Cardiac muscle cell (in vitro differentiated cells and primary cell): ENCODE results near the gene CPPED1. TPM values are rescaled to one million over a fixed set of nuclear protein-coding genes. Genes with fewer than 3 reads are reported as not detected.

Source experiments
- DNase-seq, 2 donors: peaks; one replicate each; pipeline versions ENCODE4 v3.0.0 to v3.0.0-alpha.2; 2010 to 2017; ENCODE audit warnings: low read depth in 1 of 2, low spot score in 1 of 2
- H3K27ac ChIP-seq: fragments of 200-600 bp; sonication (generic); 2 replicates; pipeline ENCODE4 v1.5.1; 2016
- H3K27me3 ChIP-seq: fragments of 200-600 bp; sonication (generic); 2 replicates; pipeline ENCODE4 v1.6.0; 2016; ENCODE audit warnings: control low read depth
- H3K36me3 ChIP-seq: fragments of 200-600 bp; sonication (generic); 2 replicates; pipeline ENCODE4 v1.5.1; 2016; ENCODE audit warnings: control low read depth
- H3K4me1 ChIP-seq: fragments of 200-600 bp; sonication (generic); 2 replicates; pipeline ENCODE4 v1.8.1; 2017; ENCODE audit warnings: low read depth, mild to moderate bottlenecking, mixed run types
- H3K4me3 ChIP-seq: fragments of 200-600 bp; sonication (generic); 2 replicates; pipeline ENCODE4 v1.5.1; 2016; ENCODE audit warnings: mild to moderate bottlenecking
- H3K9me3 ChIP-seq: fragments of 200-600 bp; sonication (generic); 2 replicates; pipeline ENCODE4 v1.5.1; 2017; ENCODE audit warnings: low read depth, mild to moderate bottlenecking, control low read depth
- polyA plus RNA-seq: library from polyadenylated mRNA; unstranded; fragments of >200 nt; fragmentation: Nextera tagmentation; extraction: Ambion mirVana; gene quantifications from 2 replicates; pipeline ENCODE4 v1.2.1, GENCODE V29; 2016
- total RNA-seq: library from RNA; depleted of rRNA; stranded (reverse); fragments of >200 nt; gene quantifications from 2 replicates; pipeline ENCODE4 v1.2.3, GENCODE V29; 2016
- TF ChIP-seq, protein P1 (sequence below): IDR thresholded peaks from 2 replicates; pipeline ENCODE4 v1.5.1; 2012; ENCODE audit warnings: low read depth, mild to moderate bottlenecking, low read length

The CPPED1 gene
- total and polyA plus RNA-seq, 2 experiments from 2014 or later: 10.0 to 12.0 TPM

DNA sequence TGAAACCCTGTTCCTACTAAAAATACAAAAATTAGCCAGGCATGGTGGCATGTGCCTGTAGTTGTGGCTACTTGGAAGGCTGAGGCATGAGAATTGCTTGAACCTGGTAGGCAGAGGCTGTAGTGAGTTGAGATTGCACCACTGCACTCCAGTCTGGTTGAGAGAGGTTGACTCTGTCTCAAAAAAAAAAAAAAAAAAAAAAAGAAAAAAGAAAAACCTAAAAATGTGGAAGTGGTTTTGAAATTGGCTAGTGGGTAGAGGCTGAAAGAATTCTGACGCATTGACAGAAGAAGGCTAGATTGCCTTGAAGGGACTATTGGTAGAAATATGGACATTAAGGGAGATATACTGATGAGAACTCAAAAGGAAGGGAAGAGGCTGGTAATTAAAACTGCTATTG lies 33.6 kb upstream of the CPPED1 start:
- no peaks in the 10 kb centered on the region for H3K36me3 ChIP-seq
- no peak for DNase-seq
- H3K27ac ChIP-seq: no peak overlapping the region
- H3K27me3 ChIP-seq: no peaks in the 10 kb centered on the region
- H3K4me1 ChIP-seq: no peaks in the 10 kb centered on the region
- TF ChIP-seq, protein P1, sequence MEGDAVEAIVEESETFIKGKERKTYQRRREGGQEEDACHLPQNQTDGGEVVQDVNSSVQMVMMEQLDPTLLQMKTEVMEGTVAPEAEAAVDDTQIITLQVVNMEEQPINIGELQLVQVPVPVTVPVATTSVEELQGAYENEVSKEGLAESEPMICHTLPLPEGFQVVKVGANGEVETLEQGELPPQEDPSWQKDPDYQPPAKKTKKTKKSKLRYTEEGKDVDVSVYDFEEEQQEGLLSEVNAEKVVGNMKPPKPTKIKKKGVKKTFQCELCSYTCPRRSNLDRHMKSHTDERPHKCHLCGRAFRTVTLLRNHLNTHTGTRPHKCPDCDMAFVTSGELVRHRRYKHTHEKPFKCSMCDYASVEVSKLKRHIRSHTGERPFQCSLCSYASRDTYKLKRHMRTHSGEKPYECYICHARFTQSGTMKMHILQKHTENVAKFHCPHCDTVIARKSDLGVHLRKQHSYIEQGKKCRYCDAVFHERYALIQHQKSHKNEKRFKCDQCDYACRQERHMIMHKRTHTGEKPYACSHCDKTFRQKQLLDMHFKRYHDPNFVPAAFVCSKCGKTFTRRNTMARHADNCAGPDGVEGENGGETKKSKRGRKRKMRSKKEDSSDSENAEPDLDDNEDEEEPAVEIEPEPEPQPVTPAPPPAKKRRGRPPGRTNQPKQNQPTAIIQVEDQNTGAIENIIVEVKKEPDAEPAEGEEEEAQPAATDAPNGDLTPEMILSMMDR: no peak
- H3K4me3 ChIP-seq: no peak overlapping the region
- no peaks in the 10 kb centered on the region for H3K9me3 ChIP-seq

DNA sequence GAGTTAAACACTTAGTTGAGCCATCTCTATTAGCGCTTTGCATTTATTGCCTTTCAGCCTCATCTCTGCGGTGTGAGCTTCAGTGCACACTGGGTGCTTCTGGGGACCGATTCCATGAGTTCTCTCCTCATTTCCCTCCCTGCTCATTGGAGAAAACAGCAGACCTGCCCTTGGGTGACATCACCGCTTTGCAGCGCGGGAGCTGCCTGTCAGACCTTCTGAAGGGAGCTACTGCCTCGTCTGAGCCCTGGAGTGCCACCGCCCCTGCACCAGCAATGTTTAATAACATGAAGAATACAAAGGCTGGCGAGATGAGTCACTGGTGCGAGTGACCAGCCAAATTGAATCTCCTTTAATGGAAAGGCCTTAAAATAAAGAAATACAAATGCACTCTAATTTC lies 30.2 kb upstream of the CPPED1 start:
- H3K9me3 ChIP-seq: no peaks in the 10 kb centered on the region
- H3K36me3 ChIP-seq: no peaks in the 10 kb centered on the region
- no peaks in the 10 kb centered on the region for H3K4me1 ChIP-seq
- H3K27ac ChIP-seq: no peak overlapping the region
- H3K27me3 ChIP-seq: no peaks in the 10 kb centered on the region
- no peak overlapping the region for H3K4me3 ChIP-seq
- DNase-seq: no peak
- TF ChIP-seq, protein P1: no peak

DNA sequence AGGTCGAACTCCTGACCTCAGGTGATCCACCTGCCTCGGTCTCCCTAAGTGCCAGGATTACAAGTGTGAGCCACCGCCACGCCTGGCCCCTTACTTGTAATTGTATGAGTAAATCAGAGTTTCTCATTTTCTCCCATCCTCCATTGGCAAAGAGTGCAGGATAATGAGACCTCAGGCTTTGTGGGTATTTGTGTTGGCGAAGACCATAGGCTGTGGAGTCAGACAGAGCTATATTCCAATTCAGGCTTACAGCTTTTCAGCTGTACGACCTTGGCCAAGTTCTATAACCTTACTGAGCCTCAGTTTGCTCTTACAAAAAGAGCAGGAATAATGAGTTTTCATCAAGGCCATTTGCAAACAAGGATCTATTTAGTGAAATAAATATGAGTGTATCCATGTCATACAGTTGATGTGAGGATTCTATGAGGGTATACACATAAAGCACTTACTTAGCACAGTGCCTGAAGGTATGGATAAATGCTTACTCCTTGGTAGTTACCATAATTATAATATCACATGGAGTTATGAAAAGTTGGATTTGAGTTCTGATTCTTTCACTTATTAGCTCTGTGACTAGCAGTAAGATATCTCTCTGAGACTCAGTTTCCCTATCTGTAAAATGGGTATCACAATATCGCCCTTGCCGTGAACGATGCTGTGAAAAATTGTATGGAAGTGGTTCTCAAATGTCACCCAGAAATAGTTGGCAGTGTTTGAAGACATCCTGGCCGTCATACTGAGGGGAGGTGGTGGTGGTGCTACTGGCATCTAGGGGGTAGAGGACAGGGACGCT lies 25.6 kb upstream of the CPPED1 start:
- Histone ChIP-seq H3K4me1 (no peaks in the 10 kb centered on the region), H3K4me3 (no peak overlapping the region), H3K27me3 (no peaks in the 10 kb centered on the region), H3K9me3 (no peaks in the 10 kb centered on the region), H3K27ac (no peak overlapping the region), H3K36me3 (no peaks in the 10 kb centered on the region)
- TF ChIP-seq, protein P1: no peak
- no peak for DNase-seq

DNA sequence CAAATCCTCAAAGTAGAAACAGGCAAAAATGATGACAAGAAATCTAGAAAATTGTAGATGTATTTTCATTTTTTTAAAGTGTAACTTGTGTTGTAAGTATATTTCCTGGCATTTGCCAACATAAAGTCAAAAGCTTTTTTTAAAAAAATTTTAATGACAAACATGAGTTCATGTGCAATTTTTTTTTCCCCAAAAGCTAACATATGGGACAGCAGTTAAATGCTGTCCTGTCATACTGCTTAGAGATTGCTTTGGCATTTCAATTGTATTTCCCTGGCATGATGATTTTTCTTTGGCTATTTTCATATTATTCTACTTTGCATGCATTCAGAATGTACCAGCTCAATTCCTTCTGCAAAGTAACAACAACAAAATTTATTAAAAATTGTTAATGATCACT lies 24.5 kb upstream of the CPPED1 start:
- no peak overlapping the region for H3K4me3 ChIP-seq
- TF ChIP-seq, protein P1: no peak
- no peaks in the 10 kb centered on the region for H3K27me3 ChIP-seq
- DNase-seq: no peak
- H3K27ac ChIP-seq: no peak overlapping the region
- no peaks in the 10 kb centered on the region for H3K36me3 ChIP-seq
- H3K9me3 ChIP-seq: no peaks in the 10 kb centered on the region
- H3K4me1 ChIP-seq: no peaks in the 10 kb centered on the region

DNA sequence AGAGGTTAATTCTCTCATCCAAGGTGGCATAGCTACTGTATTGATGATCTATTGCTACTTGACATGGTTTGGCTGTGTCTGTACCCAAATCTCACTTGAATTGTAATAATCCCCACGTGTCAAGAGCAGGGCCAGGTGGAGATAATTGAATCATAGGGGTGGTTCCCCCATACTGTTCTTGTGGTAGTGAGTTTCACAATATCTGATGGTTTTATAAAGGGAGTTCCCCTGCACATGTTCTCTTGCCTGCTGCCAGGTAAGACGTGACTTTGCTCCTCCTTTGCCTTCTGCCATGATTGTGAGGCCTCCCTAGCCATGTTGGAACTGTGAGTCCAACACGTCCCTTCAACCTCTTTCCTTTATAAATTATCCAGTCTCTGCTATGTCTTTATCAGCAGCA lies 22.9 kb upstream of the CPPED1 start:
- TF ChIP-seq, protein P1: no peak
- Histone ChIP-seq H3K4me1 (no peaks in the 10 kb centered on the region), H3K4me3 (no peak overlapping the region), H3K27me3 (no peaks in the 10 kb centered on the region), H3K36me3 (no peaks in the 10 kb centered on the region), H3K9me3 (no peaks in the 10 kb centered on the region), H3K27ac (no peak overlapping the region)
- no peak for DNase-seq
